HFFc6 (cell line): Measurements from ENCODE around the gene TSPAN2. TPM values are rescaled to one million over a fixed set of nuclear protein-coding genes. Genes with fewer than 3 reads are reported as not detected.
"Not testable (repeated sequence)": the region's sequence is repeated elsewhere in the genome, so short reads cannot be mapped to it uniquely, and the experiment has no call there.

ENCODE experiments used
- DNase-seq: peaks from one replicate; pipeline ENCODE4 v3.0.0-alpha.2; 2018
- H3K27ac Mint-ChIP-seq: 2 replicates; pipeline ENCODE4 v1.8.0; 2020; ENCODE audit warnings: mild to moderate bottlenecking, mixed read lengths
- H3K27me3 Mint-ChIP-seq: 2 replicates; pipeline ENCODE4 v1.8.0; 2021; ENCODE audit warnings: mild to moderate bottlenecking, moderate library complexity, mixed read lengths; ENCODE audit not compliant: insufficient read depth
- H3K36me3 Mint-ChIP-seq: 2 replicates; pipeline ENCODE4 v1.8.0; 2021; ENCODE audit warnings: low read depth, mixed read lengths
- H3K4me1 Mint-ChIP-seq: 2 replicates; pipeline ENCODE4 v1.8.0; 2020; ENCODE audit warnings: low read depth, mixed read lengths
- H3K4me3 Mint-ChIP-seq: 2 replicates; pipeline ENCODE4 v1.8.0; 2020; ENCODE audit warnings: mild to moderate bottlenecking, moderate library complexity, mixed read lengths
- H3K9me3 Mint-ChIP-seq: 2 replicates; pipeline ENCODE4 v1.8.0; 2020; ENCODE audit warnings: mild to moderate bottlenecking, mixed read lengths
- CTCF ChIP-seq: fragments of 200-600 bp; sonication (generic); IDR thresholded peaks from 2 replicates; pipeline ENCODE4 v1.5.0; 2021; ENCODE audit warnings: antibody characterized with exemption, mild to moderate bottlenecking
- total RNA-seq, 6 experiments: library from RNA; stranded (reverse); fragmentation: NEBNext Ultra II Directional; extraction: Animal tissue kit (Norgen Biotek cat#: 25700); gene quantifications; 2 replicates in 1 of 6; 3 replicates in 5 of 6; pipeline ENCODE4 v1.2.3, GENCODE V29; 2021

The TSPAN2 gene
- total RNA-seq, 6 experiments from 2014 or later = 4.2 to 6.9 (median 5.1) TPM

- TF ChIP-seq CTCF = no peak
- H3K27me3 Mint-ChIP-seq = peaks cover 8% of the 10 kb centered on the region
- H3K4me1 Mint-ChIP-seq = no peaks in the 10 kb centered on the region
Observed at GRCh38 chr1:115029526-115029925, 59.8 kb downstream of the TSPAN2 start, which contains the start of gene TSHB. TSS of gene TSHB (plus strand) at chr1:115029826. CDS start at chr1:115033363, 3,537 bp downstream.

GRCh38 chr1:115023593-115023992, 65.7 kb downstream of the TSPAN2 start:
- TF ChIP-seq CTCF = no peak
- Mint-ChIP-seq H3K4me1 (no peaks in the 10 kb centered on the region), H3K9me3 (no peaks in the 10 kb centered on the region), H3K36me3 (no peaks in the 10 kb centered on the region), H3K4me3 (no peak overlapping the region), H3K27ac (no peak overlapping the region), H3K27me3 (peaks cover 10% of the 10 kb centered on the region)
- DNase-seq = no peak

More at GRCh38 chr1:115029526-115029925, 59.8 kb downstream of the TSPAN2 start, which contains the start of gene TSHB:
- no peak for DNase-seq
- Mint-ChIP-seq H3K27ac (no peak within 1 kb of the TSS), H3K36me3 (no peaks in the 10 kb centered on the region), H3K4me3 (no peak within 1 kb of the TSS), H3K9me3 (no peaks in the 10 kb centered on the region)

GRCh38 chr1:115021145-115021544, 68.2 kb downstream of the TSPAN2 start:
- Mint-ChIP-seq H3K36me3 (no peaks in the 10 kb centered on the region), H3K9me3 (no peaks in the 10 kb centered on the region), H3K27ac (no peak overlapping the region), H3K4me3 (no peak overlapping the region), H3K4me1 (no peaks in the 10 kb centered on the region), H3K27me3 (peaks cover 8% of the 10 kb centered on the region)
- DNase-seq = no peak
- no peak for TF ChIP-seq CTCF

GRCh38 chr1:115019549-115019948, 69.8 kb downstream of the TSPAN2 start:
- H3K27ac Mint-ChIP-seq, H3K36me3 Mint-ChIP-seq, H3K4me1 Mint-ChIP-seq, H3K4me3 Mint-ChIP-seq, H3K9me3 Mint-ChIP-seq, DNase-seq: not testable (repeated sequence)
- H3K27me3 Mint-ChIP-seq = peaks cover 11% of the 10 kb centered on the region

GRCh38 chr1:115013792-115014191, 75.5 kb downstream of the TSPAN2 start:
- no peak overlapping the region for H3K27ac Mint-ChIP-seq

GRCh38 chr1:115012434-115012833, 76.9 kb downstream of the TSPAN2 start:
- H3K4me1 Mint-ChIP-seq = no peaks in the 10 kb centered on the region
- TF ChIP-seq CTCF = no peak
- no peaks in the 10 kb centered on the region for H3K9me3 Mint-ChIP-seq
- H3K27me3 Mint-ChIP-seq = peaks cover 18% of the 10 kb centered on the region
- DNase-seq = no peak
- H3K27ac Mint-ChIP-seq = no peak overlapping the region
- H3K36me3 Mint-ChIP-seq = no peaks in the 10 kb centered on the region
- no peak overlapping the region for H3K4me3 Mint-ChIP-seq

More at GRCh38 chr1:115013792-115014191, 75.5 kb downstream of the TSPAN2 start:
- no peak for DNase-seq
- no peaks in the 10 kb centered on the region for H3K9me3 Mint-ChIP-seq
- no peaks in the 10 kb centered on the region for H3K4me1 Mint-ChIP-seq
- H3K27me3 Mint-ChIP-seq = peaks cover 12% of the 10 kb centered on the region
- no peak for TF ChIP-seq CTCF
- no peak overlapping the region for H3K4me3 Mint-ChIP-seq
- no peaks in the 10 kb centered on the region for H3K36me3 Mint-ChIP-seq
